Prostate gland (tissue), 2 donors: ENCODE measurements around the gene NAP1L1.

Source experiments
- POLR2A ChIP-seq: fragments of 450-650 bp; IDR thresholded peaks from one replicate; pipeline ENCODE4 v1.6.1; 2016; ENCODE audit warnings: antibody characterized with exemption, mild to moderate bottlenecking
- POLR2AphosphoS5 ChIP-seq: sonication (generic); formaldehyde crosslinking; IDR thresholded peaks from one replicate; pipeline ENCODE4 v1.6.1; 2017; ENCODE audit warnings: antibody characterized with exemption
- TF ChIP-seq, protein P1 (sequence below), 4 experiments: fragments of 200-600 bp in 2 of 4; fragments of 450-650 bp in 2 of 4; sonication (generic) in 2 of 4; IDR thresholded peaks; 1 replicate in 3 of 4; 2 replicates in 1 of 4; pipeline ENCODE4 v1.5.1; 2016 to 2019; ENCODE audit warnings: antibody characterized with exemption in 4 of 4, mild to moderate bottlenecking in 2 of 4, moderate library complexity in 2 of 4

DNA sequence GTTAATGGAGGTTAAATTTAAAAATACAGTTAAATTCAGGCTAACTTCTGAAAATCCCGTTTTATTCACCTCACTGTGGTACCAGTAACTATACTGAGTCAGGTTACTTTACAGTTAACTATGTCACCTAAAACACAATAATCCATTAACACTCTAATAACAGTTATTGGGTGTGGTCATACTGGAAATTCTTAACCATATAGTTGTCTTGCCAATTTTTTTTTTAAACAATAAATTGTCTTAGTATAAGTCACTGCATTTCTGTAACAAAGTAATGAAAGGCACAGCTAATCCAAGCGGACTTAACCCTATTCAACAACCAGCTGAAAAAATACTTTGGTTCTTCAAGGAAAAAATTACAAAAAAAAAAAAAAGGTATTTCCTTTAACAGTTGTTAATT, 36.7 kb downstream of the NAP1L1 start:
- TF ChIP-seq, protein P1, sequence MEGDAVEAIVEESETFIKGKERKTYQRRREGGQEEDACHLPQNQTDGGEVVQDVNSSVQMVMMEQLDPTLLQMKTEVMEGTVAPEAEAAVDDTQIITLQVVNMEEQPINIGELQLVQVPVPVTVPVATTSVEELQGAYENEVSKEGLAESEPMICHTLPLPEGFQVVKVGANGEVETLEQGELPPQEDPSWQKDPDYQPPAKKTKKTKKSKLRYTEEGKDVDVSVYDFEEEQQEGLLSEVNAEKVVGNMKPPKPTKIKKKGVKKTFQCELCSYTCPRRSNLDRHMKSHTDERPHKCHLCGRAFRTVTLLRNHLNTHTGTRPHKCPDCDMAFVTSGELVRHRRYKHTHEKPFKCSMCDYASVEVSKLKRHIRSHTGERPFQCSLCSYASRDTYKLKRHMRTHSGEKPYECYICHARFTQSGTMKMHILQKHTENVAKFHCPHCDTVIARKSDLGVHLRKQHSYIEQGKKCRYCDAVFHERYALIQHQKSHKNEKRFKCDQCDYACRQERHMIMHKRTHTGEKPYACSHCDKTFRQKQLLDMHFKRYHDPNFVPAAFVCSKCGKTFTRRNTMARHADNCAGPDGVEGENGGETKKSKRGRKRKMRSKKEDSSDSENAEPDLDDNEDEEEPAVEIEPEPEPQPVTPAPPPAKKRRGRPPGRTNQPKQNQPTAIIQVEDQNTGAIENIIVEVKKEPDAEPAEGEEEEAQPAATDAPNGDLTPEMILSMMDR (IDR thresholded peaks at IDR 0.05), result no peak
- TF ChIP-seq POLR2A, result no peak
- no peak for TF ChIP-seq POLR2AphosphoS5
